GM11168 (cell line): ENCODE results near the gene HAGH.

Experiments
- in situ Hi-C: fragments of 300-500 bp; cut with MboI; formaldehyde crosslinking; loops from one replicate; pipeline ENCODE4 v1.12.0; 2022; ENCODE audit warnings: low sequenced_read_pairs; ENCODE audit not compliant: unreplicated experiment

The HAGH gene

GRCh38 chr16:1775846-1776671 lies 50.6 kb downstream of the HAGH start:
- in situ Hi-C loops, result no loop called here

DNA sequence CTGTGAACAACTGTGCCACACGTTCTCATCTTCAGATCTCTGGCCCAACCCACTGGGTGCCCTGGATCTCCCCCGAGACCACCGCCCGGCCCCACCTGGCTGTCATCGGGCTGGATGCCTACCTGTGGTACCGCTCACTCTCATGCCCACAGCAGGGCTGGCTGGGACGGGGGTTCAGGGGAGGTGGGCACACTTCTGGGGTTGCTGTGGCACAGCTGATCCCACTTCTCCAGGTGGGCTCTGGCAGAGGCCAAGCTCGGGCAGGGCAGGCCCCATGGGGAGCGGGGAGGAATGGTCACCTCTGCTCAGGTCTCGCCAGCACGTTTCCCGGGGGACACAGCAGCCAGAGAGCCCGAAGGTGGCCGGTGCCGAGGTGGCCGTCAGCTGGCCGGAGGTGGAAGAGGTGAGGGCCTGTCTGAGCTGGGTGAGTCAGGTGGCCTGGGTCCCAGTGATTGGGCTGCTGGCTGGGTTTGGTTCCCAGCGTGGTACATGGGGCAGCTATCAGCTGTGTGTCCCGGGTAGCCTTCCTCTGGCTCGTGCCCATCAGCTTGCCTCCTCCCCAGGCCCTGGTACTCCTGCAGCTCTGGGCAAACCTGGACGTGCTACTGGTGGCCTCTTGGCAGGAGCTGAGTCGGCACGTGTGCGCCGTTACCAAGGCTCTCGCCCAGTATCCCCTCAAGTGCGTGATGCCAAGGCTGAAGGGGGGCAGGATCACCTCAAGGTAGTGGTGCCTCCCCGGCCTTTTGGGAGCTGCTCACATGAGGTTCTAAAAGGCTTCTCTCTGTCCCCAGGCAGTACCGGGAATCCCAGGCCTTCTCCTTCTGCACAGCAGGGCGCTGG lies 51.4 kb downstream of the HAGH start:
- in situ Hi-C loops, result no loop called here

- in situ Hi-C loops, result no loop called here
Observed at GRCh38 chr16:1774448-1774780, 52.2 kb downstream of the HAGH start.

DNA sequence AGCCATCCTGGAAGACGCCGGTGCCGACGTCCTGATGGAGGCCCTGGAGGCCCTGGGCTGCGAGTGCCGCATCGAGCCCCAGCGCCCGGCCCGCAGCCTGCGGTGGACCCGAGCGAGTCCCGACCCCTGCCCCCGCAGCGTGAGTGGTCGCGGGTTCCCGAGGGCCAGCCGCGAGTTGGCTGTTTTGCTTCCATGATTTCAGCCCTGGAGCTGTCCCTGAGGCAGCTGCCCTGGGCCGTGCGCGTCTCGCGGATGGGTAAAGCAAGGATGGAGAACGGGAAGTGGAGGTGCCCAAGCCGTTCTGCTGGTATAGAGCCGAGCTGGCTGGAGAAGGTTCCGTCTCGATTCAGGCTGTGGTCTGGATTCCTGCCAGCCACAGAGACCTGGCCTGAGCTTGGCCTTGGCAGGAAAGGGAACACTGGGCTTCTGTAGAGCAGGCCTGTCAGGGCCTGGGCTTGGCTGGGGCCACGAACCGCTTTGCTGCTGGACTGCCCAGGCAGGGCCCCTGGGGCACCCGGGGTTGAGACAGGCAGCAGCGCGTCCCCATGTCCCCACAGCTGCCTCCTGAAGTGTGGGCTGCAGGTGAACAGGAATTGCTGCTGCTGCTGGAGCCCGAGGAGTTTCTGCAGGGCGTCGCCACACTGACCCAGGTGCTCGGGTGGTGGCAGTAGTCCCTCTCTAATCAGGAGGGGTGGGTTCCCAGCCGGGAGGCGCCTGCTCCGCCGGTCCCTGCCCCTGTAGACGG lies 52.8 kb downstream of the HAGH start:
- in situ Hi-C loops, result no loop called here

GRCh38 chr16:1772908-1773702 lies 53.5 kb downstream of the HAGH start, which contains the start of gene MRPS34:
TSS of gene MRPS34 (minus strand) at chr16:1773134. CDS start at chr16:1773119, 15 bp downstream.
- in situ Hi-C loops, result no loop called here

- in situ Hi-C loops, result no loop called here
Observed at GRCh38 chr16:1772362-1772907, 54.2 kb downstream of the HAGH start, which contains the start of gene EME2. TSS of gene EME2 (plus strand) at chr16:1772810. CDS start at chr16:1773228, 418 bp downstream.

DNA sequence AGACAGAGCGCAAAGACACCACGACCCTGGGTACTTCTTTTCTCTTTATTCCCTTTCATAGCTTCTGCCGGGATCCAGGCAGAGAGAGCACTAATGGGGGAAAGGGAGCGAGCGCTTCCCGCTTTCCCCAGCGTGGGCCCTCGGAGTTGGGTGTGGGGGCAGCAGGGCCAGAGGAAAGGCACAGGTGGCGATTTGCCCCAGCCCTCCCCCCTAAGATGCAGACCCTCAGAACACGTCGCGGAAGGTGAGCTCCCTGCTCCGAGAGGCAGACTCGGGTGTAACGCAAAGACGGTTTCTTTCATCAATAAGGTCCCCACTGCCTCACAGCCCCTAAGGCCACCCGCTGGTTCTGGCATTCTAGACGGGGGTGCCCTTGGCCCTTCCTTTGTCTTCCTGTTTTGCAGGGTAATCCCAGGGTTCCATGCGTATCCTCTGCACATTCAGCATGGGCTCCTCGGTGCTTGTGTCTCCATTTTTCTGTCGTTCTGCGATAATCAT lies 54.7 kb downstream of the HAGH start:
- in situ Hi-C loops, result no loop called here

GRCh38 chr16:1771188-1771863 lies 55.3 kb downstream of the HAGH start, which contains the start of gene NME3:
TSS of gene NME3 (minus strand) at chr16:1771543. CDS start at chr16:1771534, 9 bp downstream.
- in situ Hi-C loops, result no loop called here

GRCh38 chr16:1770328-1771187 lies 56.1 kb downstream of the HAGH start:
- in situ Hi-C loops, result no loop called here

GRCh38 chr16:1769402-1770300 lies 57.0 kb downstream of the HAGH start:
- in situ Hi-C loops, result no loop called here

DNA sequence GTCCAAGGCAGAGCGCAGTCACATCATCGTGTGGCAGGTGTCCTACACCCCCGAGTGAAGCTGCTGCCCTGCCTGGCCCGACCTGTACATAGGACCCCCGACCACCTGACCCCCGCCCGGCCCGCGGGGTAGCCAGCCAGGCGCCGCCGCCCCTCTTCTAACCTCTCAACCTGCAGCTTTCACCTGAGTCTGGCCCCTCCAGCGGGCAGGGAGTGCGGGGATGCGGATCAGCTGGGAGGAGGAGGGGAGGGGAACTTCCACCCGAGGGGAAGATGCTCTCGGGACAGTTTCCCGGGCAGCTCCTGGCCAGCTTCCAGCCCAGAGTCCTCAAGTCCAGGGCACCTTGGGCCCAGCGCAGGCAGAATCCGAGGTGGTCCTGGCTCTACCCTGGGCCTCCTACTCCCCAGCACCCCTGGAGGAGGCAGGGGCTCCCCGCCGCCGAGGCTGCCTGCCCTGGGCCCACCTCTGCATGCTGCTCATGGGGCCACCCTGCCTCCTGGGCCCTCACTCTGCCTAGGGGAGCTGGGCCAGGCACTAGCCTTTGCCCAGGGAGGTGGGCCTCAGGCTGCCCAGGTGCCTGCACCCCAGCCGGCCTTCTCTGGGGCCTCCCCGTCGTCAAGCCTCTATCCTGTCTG lies 57.7 kb downstream of the HAGH start:
- in situ Hi-C loops, result no loop called here

DNA sequence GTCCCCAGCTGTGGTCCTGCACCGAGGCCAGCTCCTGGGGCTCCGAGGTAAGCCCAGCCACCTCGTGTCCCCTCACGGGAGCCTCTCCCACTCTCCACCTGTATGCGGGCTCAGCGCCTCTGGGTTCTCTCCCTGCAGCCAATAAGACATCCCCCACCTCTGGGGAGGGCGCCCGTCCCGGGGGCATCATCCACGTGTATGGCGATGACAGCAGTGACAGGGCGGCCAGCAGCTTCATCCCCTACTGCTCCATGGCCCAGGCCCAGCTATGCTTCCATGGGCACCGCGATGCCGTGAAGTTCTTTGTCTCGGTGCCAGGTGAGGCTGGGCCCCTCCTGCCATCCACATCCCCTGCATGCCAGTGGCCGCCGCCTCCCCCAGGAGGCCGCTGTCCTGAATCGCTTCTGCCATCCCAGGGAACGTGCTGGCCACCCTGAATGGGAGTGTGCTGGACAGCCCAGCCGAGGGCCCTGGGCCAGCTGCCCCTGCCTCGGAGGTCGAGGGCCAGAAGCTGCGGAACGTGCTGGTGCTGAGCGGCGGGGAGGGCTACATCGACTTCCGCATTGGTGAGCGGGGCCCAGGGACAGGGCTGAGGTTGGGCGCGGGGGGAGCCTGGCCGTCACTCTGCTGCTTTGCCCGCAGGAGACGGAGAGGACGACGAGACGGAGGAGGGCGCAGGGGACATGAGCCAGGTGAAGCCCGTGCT lies 58.4 kb downstream of the HAGH start:
- in situ Hi-C loops, result no loop called here

DNA sequence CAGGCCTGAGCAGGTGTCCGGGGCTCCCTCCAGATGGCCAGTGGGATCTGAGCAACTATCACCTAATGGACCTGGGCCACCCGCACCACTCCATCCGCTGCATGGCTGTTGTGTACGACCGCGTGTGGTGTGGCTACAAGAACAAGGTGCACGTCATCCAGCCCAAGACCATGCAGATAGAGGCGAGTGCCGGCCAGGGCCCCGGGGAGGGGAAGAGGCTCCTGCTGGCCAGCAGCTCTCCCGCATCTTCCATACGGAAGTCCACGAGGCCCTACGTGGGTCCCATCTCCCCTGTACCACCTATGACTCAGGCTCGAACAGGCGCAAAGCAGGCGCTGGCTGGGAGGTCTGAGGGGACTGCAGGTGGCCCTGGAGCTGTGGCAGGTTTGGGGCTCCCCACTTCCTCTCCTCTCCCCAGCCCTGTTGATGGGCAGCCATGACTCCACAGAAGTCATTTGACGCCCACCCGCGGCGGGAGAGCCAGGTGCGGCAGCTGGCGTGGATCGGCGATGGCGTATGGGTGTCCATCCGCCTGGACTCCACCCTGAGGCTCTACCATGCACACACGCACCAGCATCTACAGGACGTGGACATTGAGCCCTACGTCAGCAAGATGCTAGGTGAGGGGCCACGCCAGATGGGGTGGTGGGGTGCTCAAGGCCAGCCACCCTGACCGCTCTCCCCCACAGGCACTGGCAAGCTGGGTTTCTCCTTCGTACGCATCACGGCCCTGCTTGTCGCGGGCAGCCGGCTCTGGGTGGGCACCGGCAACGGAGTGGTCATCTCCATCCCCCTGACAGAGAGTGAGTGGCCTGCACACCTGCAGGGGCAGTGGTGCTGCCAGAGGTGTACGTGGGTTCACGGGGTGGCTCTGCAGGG lies 59.3 kb downstream of the HAGH start:
- in situ Hi-C loops, result no loop called here

DNA sequence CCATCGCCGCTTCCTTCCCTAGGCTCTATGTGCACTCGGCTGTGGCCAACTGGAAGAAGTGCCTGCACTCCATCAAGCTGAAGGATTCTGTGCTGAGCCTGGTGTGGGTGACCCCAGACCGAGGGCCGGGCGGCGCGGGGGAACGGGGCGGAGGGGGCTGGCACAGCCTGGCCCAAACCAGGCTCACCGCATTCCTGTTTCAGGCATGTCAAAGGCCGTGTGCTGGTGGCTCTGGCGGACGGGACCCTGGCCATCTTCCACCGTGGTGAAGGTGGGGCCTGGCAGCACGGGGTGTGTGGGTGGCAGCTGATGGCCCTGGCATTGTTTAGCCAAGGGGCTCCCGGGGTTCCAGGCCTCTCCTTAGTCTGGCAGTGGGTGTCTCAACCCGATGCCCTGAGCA lies 59.9 kb downstream of the HAGH start:
- in situ Hi-C loops, result no loop called here

GRCh38 chr16:1766231-1766630 lies 60.4 kb downstream of the HAGH start:
- in situ Hi-C loops, result no loop called here
